Endothelial cell of umbilical vein (primary cell): Measurements from ENCODE around the gene ZNF717. TPM values are rescaled to one million over a fixed set of nuclear protein-coding genes. Genes with fewer than 3 reads are reported as not detected.
"Not testable (repeated sequence)": the region's sequence is repeated elsewhere in the genome, so short reads cannot be mapped to it uniquely, and the experiment has no call there.

Source experiments
- BruUV-seq: library from RNA; stranded (reverse); fragments of 400-500 nt; replicated peaks from 2 replicates; lab custom pipeline; 2021; lab: Mats Ljungman, UMichigan
- CTCF ChIA-PET: fragments of 300-600, 350-600 bp; sonication (Branson Sonifier 250); formaldehyde crosslinking; loops from one replicate; lab custom pipeline; 2021; ENCODE audit warnings: antibody characterized with exemption, inconsistent platforms; lab: Charles Lee
- POLR2A ChIA-PET: fragments of 300-600, 350-600 bp; sonication (Branson Sonifier 250); formaldehyde crosslinking; loops from one replicate; lab custom pipeline; 2021; ENCODE audit warnings: antibody characterized with exemption, inconsistent platforms; lab: Charles Lee
- DNase-seq: peaks from one replicate; pipeline ENCODE4 v3.0.0-alpha.2; 2011; ENCODE audit warnings: low read depth, low spot score
- FAIRE-seq: peaks from 2 replicates; lab custom pipeline; 2011; peaks lifted over from hg19 to GRCh38; lab: Jason Lieb, UNC
- H2AFZ ChIP-seq: 2 replicates; pipeline ENCODE4 v1.6.0; 2012; ENCODE audit warnings: low read depth, low read length, control low read depth, inconsistent platforms
- H3K27ac ChIP-seq: 2 replicates; pipeline ENCODE4 v1.5.1; 2011; ENCODE audit warnings: low read depth, mild to moderate bottlenecking, control low read depth, low read length, moderate library complexity; ENCODE audit not compliant: insufficient read depth
- H3K27me3 ChIP-seq, 2 experiments: 2 replicates each; pipeline versions ENCODE4 v1.6.0 to v1.6.1; 2011; ENCODE audit warnings: low read length in 2 of 2, mixed read lengths in 1 of 2; ENCODE audit not compliant: control insufficient read depth in 2 of 2, insufficient read depth in 2 of 2
- H3K36me3 ChIP-seq, 2 experiments: 2 replicates in 1 of 2; 3 replicates in 1 of 2; pipeline ENCODE4 v1.5.1; 2011; ENCODE audit warnings: low read length in 2 of 2, mild to moderate bottlenecking in 1 of 2, moderate library complexity in 1 of 2; ENCODE audit not compliant: control insufficient read depth in 2 of 2, insufficient read depth in 2 of 2; ENCODE audit errors: extremely low read depth in 1 of 2
- H3K4me1 ChIP-seq: 3 replicates; pipeline ENCODE4 v1.5.1; 2011; ENCODE audit warnings: mild to moderate bottlenecking, low read length; ENCODE audit not compliant: control insufficient read depth, insufficient read depth; ENCODE audit errors: extremely low read depth
- H3K4me2 ChIP-seq: 2 replicates; pipeline ENCODE4 v1.6.1; 2011; ENCODE audit warnings: low read length, control low read depth, mixed read lengths; ENCODE audit not compliant: insufficient read depth
- H3K4me3 ChIP-seq, 3 experiments: fragments of 200-600 bp in 1 of 3; sonication (generic), shearing (Covaris generic) in 1 of 3; replicated peaks in 1 of 3; 2 replicates each; pipeline ENCODE4 v1.5.1; 2011 to 2016; ENCODE audit warnings: control low read depth in 3 of 3, low read length in 3 of 3, mild to moderate bottlenecking in 2 of 3, inconsistent platforms in 1 of 3, low read depth in 1 of 3, moderate library complexity in 1 of 3; ENCODE audit not compliant: insufficient read depth in 1 of 3
- H3K79me2 ChIP-seq: 2 replicates; pipeline ENCODE4 v1.6.0; 2012; ENCODE audit warnings: low read length, inconsistent platforms; ENCODE audit not compliant: control insufficient read depth, insufficient read depth
- H3K9ac ChIP-seq: replicated peaks from 2 replicates; pipeline ENCODE3; 2011; ENCODE audit warnings: low read length, control low read depth; ENCODE audit not compliant: insufficient read depth; ENCODE audit errors: extremely low read depth
- H3K9me1 ChIP-seq: replicated peaks from 3 replicates; pipeline ENCODE4 v1.6.0; 2011; ENCODE audit warnings: mild to moderate bottlenecking, low read length; ENCODE audit not compliant: control insufficient read depth, insufficient read depth; ENCODE audit errors: extremely low read depth
- H3K9me3 ChIP-seq: replicated peaks from 2 replicates; pipeline ENCODE4 v1.5.1; 2012; ENCODE audit warnings: low read length, inconsistent platforms; ENCODE audit not compliant: control insufficient read depth, insufficient read depth
- H4K20me1 ChIP-seq: replicated peaks from 2 replicates; pipeline ENCODE3; 2011; ENCODE audit warnings: mild to moderate bottlenecking, low read length; ENCODE audit not compliant: control insufficient read depth, insufficient read depth; ENCODE audit errors: extremely low read depth
- EZH2 ChIP-seq: IDR thresholded peaks from 2 replicates; pipeline ENCODE4 v1.6.1; 2012; ENCODE audit warnings: borderline replicate concordance, low read depth, mild to moderate bottlenecking, moderate library complexity, low read length, inconsistent platforms; ENCODE audit not compliant: severe bottlenecking
- FOS ChIP-seq: IDR thresholded peaks from 2 replicates; pipeline ENCODE4 v1.6.1; 2011; ENCODE audit warnings: mild to moderate bottlenecking, low read length, moderate library complexity, borderline replicate concordance; ENCODE audit not compliant: insufficient read depth
- GATA2 ChIP-seq: IDR thresholded peaks from 2 replicates; pipeline ENCODE4 v1.7.0; 2011; ENCODE audit warnings: low read depth, mild to moderate bottlenecking, moderate library complexity, mixed read lengths, low read length; ENCODE audit not compliant: insufficient read length, insufficient read depth
- JUN ChIP-seq: IDR thresholded peaks from 2 replicates; pipeline ENCODE4 v1.6.1; 2011; ENCODE audit warnings: borderline replicate concordance, low read depth; ENCODE audit not compliant: insufficient read length, insufficient read depth
- MYC ChIP-seq: IDR thresholded peaks from one replicate; pipeline ENCODE4 v1.6.1; 2011; ENCODE audit warnings: mild to moderate bottlenecking, low read depth, low read length
- POLR2A ChIP-seq: IDR thresholded peaks from 2 replicates; pipeline ENCODE4 v1.6.1; 2012; ENCODE audit warnings: low read depth, mild to moderate bottlenecking, control low read depth, low read length
- POLR2AphosphoS5 ChIP-seq: IDR thresholded peaks from 2 replicates; pipeline ENCODE4 v1.6.1; 2012; ENCODE audit warnings: low read depth, mild to moderate bottlenecking, control low read depth, low read length, moderate library complexity; ENCODE audit not compliant: insufficient read depth
- dilution Hi-C: fragments of 300-500 bp; cut with MboI; formaldehyde crosslinking; loops from one replicate; pipeline ENCODE4 v1.15.0; 2019; ENCODE audit warnings: low sequenced_read_pairs; ENCODE audit not compliant: extremely low pct_ligation_motif_present
- intact Hi-C: fragments of 100-400 bp; cut with micrococcal nuclease; formaldehyde crosslinking; loops from one replicate; pipeline ENCODE4 v1.10.0; 2022
- polyA plus RNA-seq, 4 experiments: library from polyadenylated mRNA; depleted of rRNA in 3 of 4; stranded (reverse) in 3 of 4; unstranded in 1 of 4; fragments of >200 nt; gene quantifications; 2 replicates each; pipeline versions ENCODE4 v1.2.1 to v1.2.3, GENCODE V29; 2011 to 2012; ENCODE audit warnings: missing spikeins in 1 of 4
- total RNA-seq: library from RNA; stranded (reverse); gene quantifications from 2 replicates; pipeline ENCODE4 v1.2.3, GENCODE V29; 2021
- TF ChIP-seq, protein P1 (sequence below), 2 donors: IDR thresholded peaks; 1 replicate in 1 of 2; 2 replicates in 1 of 2; pipeline ENCODE4 v1.5.1; 2011; ENCODE audit warnings: low read length in 2 of 2, mild to moderate bottlenecking in 2 of 2, moderate library complexity in 2 of 2, control low read depth in 1 of 2, inconsistent platforms in 1 of 2, low read depth in 1 of 2; ENCODE audit not compliant: insufficient read depth in 1 of 2; ENCODE audit errors: extremely low read depth in 1 of 2
- TF ChIP-seq, protein P2 (sequence below): IDR thresholded peaks from 2 replicates; pipeline ENCODE4 v1.6.1; 2011; ENCODE audit not compliant: insufficient read depth, insufficient read length

The ZNF717 gene
- total and polyA plus RNA-seq, 2 donors (not counting 3 experiments of a cell fraction or from before 2014, with no cell fraction given): 4.1 to 7.1 TPM

GRCh38 chr3:75816287-75817180 lies 31.2 kb upstream of the ZNF717 start:
- BruUV-seq, H3K4me2 ChIP-seq, H3K9me1 ChIP-seq, dilution Hi-C loops, POLR2A ChIA-PET, H3K9me3 ChIP-seq, H3K27me3 ChIP-seq, H3K4me1 ChIP-seq, H3K9ac ChIP-seq, DNase-seq, H3K4me3 ChIP-seq, CTCF ChIA-PET, H3K79me2 ChIP-seq, intact Hi-C loops, H3K27ac ChIP-seq, FAIRE-seq, H4K20me1 ChIP-seq, H3K36me3 ChIP-seq, H2AFZ ChIP-seq: not testable (repeated sequence)

GRCh38 chr3:75814797-75815196 lies 29.4 kb upstream of the ZNF717 start:
- Histone ChIP-seq H2AFZ (no peak overlapping the region), H4K20me1 (no peaks in the 10 kb centered on the region), H3K4me2 (no peak overlapping the region), H3K27ac (no peak overlapping the region), H3K4me3 (no peak overlapping the region), H3K27me3 (no peaks in the 10 kb centered on the region), H3K9ac (no peak overlapping the region), H3K36me3 (no peaks in the 10 kb centered on the region), H3K4me1 (no peaks in the 10 kb centered on the region), H3K9me1 (no peaks in the 10 kb centered on the region), H3K79me2 (no peaks in the 10 kb centered on the region), H3K9me3 (no peaks in the 10 kb centered on the region)
- BruUV-seq: no TSS peak
- no peak for FAIRE-seq
- TF ChIP-seq POLR2AphosphoS5 (no peak), GATA2 (no peak), FOS (no peak), MYC (no peak), POLR2A (no peak), JUN (no peak), EZH2 (no peak)
- TF ChIP-seq, protein P1, sequence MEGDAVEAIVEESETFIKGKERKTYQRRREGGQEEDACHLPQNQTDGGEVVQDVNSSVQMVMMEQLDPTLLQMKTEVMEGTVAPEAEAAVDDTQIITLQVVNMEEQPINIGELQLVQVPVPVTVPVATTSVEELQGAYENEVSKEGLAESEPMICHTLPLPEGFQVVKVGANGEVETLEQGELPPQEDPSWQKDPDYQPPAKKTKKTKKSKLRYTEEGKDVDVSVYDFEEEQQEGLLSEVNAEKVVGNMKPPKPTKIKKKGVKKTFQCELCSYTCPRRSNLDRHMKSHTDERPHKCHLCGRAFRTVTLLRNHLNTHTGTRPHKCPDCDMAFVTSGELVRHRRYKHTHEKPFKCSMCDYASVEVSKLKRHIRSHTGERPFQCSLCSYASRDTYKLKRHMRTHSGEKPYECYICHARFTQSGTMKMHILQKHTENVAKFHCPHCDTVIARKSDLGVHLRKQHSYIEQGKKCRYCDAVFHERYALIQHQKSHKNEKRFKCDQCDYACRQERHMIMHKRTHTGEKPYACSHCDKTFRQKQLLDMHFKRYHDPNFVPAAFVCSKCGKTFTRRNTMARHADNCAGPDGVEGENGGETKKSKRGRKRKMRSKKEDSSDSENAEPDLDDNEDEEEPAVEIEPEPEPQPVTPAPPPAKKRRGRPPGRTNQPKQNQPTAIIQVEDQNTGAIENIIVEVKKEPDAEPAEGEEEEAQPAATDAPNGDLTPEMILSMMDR (IDR thresholded peaks at IDR 0.05; ENCODE audit: extremely low read depth in 1 of 2, insufficient read depth in 1 of 2, low read depth in 1 of 2, low read length in 2 of 2): no peak
- TF ChIP-seq, protein P2, sequence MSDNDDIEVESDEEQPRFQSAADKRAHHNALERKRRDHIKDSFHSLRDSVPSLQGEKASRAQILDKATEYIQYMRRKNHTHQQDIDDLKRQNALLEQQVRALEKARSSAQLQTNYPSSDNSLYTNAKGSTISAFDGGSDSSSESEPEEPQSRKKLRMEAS: no peak
- POLR2A ChIA-PET: no interaction called here
- CTCF ChIA-PET: no interaction called here
- no peak for DNase-seq
- intact Hi-C loops: no loop called here
- dilution Hi-C loops: no loop called here
